HUES64 (cell line): ENCODE measurements around the gene IL17REL.

Source experiments
- H3K27ac ChIP-seq: 2 replicates; pipeline ENCODE4 v1.7.0; 2013; ENCODE audit warnings: low read depth, low read length, inconsistent platforms
- H3K27me3 ChIP-seq: 2 replicates; pipeline ENCODE4 v1.6.1; 2013; ENCODE audit warnings: mild to moderate bottlenecking, low read length; ENCODE audit not compliant: insufficient read depth
- H3K36me3 ChIP-seq: 2 replicates; pipeline ENCODE4 v1.6.1; 2013; ENCODE audit warnings: mild to moderate bottlenecking, low read length; ENCODE audit not compliant: insufficient read depth
- H3K4me1 ChIP-seq: 2 replicates; pipeline ENCODE4 v1.6.1; 2013; ENCODE audit warnings: mild to moderate bottlenecking, low read length, moderate library complexity; ENCODE audit not compliant: insufficient read depth
- H3K4me3 ChIP-seq: 2 replicates; pipeline ENCODE4 v1.5.1; 2013; ENCODE audit warnings: mild to moderate bottlenecking, low read length, moderate library complexity
- H3K9ac ChIP-seq: 2 replicates; pipeline ENCODE4 v1.6.1; 2013; ENCODE audit warnings: mild to moderate bottlenecking, low read depth, low read length
- H3K9me3 ChIP-seq: 2 replicates; pipeline ENCODE4 v1.6.1; 2013; ENCODE audit warnings: low read depth, low read length; ENCODE audit not compliant: insufficient read depth
- whole genome bisulfite sequencing: fragments of 150-250, 120-280 bp; methylation state at CpG from one replicate; pipeline ENCODE4 v1.1.7; 2013; ENCODE audit warnings: missing lambda C conversion rate; 5-methylcytosine and 5-hydroxymethylcytosine counted together

The IL17REL gene

DNA sequence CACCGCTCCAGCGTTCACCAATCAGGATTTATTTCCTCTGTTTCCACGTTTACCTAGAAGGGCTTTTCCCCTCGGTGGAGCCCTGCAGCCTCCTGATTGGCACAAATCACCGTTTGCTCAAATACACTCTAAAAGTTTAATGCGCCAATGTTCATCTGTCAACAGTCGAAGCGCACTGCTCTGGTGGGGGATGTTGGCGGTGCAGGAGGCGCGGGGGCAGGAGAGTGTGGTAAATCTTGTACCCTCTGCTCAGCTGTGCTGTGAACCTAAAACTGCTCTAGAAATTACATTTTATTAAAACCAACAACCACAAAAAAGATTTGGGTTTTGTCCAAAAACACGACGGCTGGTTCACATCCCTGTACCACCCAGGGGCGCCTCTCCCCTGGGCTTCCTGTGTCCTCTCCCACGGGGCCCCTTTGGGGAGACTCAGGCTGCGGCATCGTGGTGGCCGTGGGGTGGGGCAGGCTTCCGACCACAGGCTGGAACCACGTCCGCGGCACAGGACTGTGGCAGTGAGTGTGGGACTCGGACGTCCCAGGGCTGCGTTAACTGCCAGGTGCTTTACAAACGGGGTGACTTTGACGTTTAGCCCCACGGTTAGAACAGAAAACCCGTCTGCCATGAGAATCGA lies 32.0 kb upstream of the IL17REL start:
- no peak overlapping the region for H3K4me3 ChIP-seq
- 0 out of 2 replicates have a peak, but pooled peaks cover 3% of the 10 kb centered on the region for H3K27me3 ChIP-seq
- H3K4me1 ChIP-seq, result no peaks in the 10 kb centered on the region
- 91% methylated on average over 30 of the region's 30 CpGs for WGBS
- no peaks in the 10 kb centered on the region for H3K9me3 ChIP-seq
- no peaks in the 10 kb centered on the region for H3K36me3 ChIP-seq
- H3K9ac ChIP-seq, result no peak overlapping the region
- no peak overlapping the region for H3K27ac ChIP-seq

DNA sequence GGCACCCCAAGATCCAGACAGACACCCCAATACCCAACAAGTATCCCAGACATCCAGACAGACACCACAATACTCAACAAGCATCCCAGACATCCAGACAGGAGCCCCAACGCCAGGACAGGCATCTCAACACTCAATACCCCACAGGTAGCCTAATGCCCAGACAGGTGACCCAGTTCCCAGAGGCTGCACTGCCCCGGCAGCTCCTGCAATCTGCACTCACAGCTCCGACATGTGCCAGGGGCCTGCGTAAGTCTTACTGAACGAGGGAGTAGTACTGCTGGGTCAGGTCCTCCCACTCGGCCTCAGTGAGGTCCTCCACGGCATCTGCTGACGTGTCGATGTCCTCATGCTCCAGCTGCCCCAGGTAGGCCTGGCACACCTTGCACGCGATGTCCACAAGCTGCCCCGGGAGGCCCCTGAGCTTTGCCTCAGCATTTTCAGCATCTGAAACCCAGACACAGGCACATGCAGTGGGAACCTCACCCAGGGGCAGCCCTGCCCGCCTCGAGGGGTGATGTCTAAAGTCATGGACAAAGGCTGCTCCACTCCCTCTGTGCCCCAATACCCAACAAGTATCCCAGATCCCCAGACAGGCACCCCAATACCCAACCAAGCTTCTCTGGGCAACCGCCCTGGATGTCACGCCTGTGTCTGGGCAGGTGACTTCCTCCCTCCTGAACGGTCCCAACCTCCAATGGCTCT lies 28.9 kb upstream of the IL17REL start:
- 89% methylated on average over 17 of the region's 17 CpGs for WGBS
- no peaks in the 10 kb centered on the region for H3K36me3 ChIP-seq
- H3K9me3 ChIP-seq, result no peaks in the 10 kb centered on the region
- H3K9ac ChIP-seq, result no peak overlapping the region
- 0 out of 2 replicates have a peak, but pooled peaks cover 3% of the 10 kb centered on the region for H3K27me3 ChIP-seq
- no peak overlapping the region for H3K4me3 ChIP-seq
- H3K27ac ChIP-seq, result no peak overlapping the region
- H3K4me1 ChIP-seq, result no peaks in the 10 kb centered on the region

DNA sequence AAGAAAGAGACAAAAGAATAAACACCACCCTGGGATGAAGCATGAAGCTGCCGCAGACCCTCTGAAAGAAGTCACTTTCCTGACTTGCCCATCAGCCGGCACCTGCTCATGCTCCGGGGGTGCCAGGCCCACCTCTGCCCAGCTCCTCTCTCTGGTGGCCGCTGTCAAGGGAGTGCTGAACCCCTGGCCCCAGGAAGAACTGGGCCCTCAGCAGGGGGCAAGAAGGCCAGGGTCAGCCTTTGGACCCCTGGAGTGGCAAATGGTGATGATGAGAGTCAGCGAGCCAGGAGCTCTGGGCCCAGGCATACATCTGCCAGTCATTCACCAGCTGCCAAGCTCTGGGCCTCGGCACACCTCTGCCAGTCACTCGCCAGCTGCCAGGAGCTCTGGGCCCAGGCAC lies 28.2 kb upstream of the IL17REL start:
- WGBS, result 93% methylated on average over 7 of the region's 7 CpGs
- H3K27me3 ChIP-seq, result 0 out of 2 replicates have a peak, but pooled peaks cover 3% of the 10 kb centered on the region
- no peaks in the 10 kb centered on the region for H3K4me1 ChIP-seq
- no peaks in the 10 kb centered on the region for H3K9me3 ChIP-seq
- H3K36me3 ChIP-seq, result no peaks in the 10 kb centered on the region
- no peak overlapping the region for H3K4me3 ChIP-seq
- no peak overlapping the region for H3K27ac ChIP-seq
- no peak overlapping the region for H3K9ac ChIP-seq

DNA sequence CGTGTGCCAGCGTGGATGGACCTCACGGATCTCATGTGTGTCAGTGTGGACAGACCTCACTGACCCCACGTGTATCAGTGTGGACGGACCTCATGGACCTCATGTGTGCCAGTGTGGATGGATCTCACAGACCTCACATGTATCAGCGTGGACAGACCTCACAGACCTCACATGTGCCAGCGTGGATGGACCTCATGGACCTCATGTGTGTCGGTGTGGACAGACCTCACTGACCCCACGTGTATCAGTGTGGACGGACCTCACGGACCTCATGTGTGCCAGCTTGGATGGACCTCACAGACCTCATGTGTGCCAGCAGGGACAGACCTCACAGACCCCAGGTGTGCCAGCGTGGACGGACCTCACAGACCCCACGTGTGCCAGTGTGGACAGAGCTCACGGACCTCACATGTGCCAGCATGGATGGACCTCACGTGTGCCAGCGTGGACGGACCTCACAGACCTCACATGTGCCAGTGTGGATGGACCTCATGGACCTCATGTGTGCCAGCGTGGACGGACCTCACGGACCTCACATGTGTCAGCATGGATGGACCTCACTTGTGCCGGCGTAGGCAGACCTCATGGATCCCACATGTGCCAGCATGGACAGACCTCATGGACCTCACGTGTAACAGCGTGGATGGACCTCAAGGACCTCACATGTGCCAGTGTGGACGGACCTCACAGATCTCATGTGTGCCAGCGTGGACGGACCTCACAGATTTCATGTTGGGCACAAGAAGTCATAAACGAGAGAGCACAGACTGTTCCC lies 27.3 kb upstream of the IL17REL start:
- H3K27me3 ChIP-seq, result 0 out of 2 replicates have a peak, but pooled peaks cover 3% of the 10 kb centered on the region
- H3K27ac ChIP-seq, result no peak overlapping the region
- WGBS, result 93% methylated on average over 29 of the region's 29 CpGs
- H3K36me3 ChIP-seq, result no peaks in the 10 kb centered on the region
- no peak overlapping the region for H3K9ac ChIP-seq
- no peaks in the 10 kb centered on the region for H3K9me3 ChIP-seq
- no peak overlapping the region for H3K4me3 ChIP-seq
- no peaks in the 10 kb centered on the region for H3K4me1 ChIP-seq

DNA sequence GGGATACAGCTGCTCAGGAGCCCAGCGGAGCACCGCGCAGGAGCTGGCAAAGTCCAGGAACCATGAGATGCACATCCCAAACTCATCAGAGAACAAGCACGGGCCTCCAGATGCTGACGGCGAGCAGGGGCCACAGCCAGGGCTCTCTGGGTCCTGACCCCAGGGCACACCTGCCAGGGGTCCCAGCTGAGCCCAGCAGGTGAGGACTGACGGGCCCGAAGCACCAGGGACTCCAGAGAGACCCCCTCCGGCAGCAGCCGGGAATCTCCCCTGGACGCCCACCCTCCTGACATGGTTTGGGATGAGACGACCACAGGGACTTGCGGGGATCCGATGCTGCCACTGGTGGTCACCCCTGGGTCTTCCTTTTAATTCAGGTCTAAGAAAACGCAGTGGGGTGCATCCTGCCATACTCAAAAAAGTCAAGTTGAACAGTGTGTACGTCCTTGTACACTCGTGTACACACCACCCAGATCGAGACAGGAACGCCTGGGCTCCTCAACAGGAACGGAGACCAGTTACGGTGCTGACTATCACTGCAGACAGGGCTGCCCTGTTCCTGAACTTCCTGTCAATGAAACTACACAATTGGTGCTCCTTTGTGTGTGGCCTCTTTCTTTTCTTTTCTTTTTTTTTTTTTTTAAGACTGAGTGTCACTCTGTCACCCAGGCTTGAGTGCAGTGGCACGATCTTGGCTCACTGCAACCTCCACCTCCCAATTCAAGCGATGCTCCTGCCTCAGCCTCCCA lies 23.6 kb upstream of the IL17REL start:
- Histone ChIP-seq H3K9me3 (no peaks in the 10 kb centered on the region), H3K27ac (no peak overlapping the region)
- WGBS, result 93% methylated on average over 23 of the region's 23 CpGs

DNA sequence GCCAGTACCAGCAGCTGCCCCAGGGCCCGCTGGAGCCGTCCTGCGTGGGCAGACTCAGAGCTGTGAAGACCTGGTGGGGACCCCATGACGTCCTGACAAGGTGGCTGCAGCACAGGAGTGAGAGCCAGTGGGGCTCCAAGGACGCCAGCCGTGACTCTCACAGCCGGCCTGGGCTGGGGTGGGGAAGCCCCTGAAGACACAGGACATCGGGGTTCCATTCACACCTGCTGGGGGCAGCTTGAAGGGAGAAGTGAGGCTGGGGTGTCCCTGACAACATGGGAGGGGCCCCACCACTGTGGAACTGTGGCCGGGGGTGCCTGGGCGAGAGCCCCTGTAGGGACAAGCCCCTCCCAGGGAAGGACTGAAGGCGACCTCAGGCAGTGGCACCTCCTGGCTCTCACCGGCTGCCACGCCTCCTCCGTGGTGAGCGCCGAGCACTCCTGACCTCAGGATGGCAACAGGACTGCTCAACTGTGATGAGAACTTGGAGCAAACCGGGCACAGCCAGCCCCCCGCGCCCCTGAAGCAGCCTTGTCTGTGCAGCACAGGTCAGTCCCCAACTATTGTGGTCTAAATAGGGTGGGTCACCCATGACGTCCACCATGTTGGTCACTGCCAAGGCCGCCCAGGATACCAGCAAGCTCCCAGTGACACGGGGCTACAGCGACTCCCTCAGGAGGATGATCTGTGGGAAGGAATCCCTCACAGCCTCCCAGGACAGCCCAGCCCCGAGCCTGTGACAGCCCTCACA lies 22.7 kb upstream of the IL17REL start:
- H3K9me3 ChIP-seq, result no peaks in the 10 kb centered on the region
- H3K27ac ChIP-seq, result no peak overlapping the region
- WGBS, result 88% methylated on average over 24 of the region's 24 CpGs
- H3K9ac ChIP-seq, result no peak overlapping the region
- H3K36me3 ChIP-seq, result no peaks in the 10 kb centered on the region
- no peak overlapping the region for H3K4me3 ChIP-seq
- H3K4me1 ChIP-seq, result no peaks in the 10 kb centered on the region
- H3K27me3 ChIP-seq, result peaks cover 9% of the 10 kb centered on the region; the same call in 1 of the 2 replicates

More for the DNA sequence above, 23.6 kb upstream of the IL17REL start:
- H3K4me1 ChIP-seq, result no peaks in the 10 kb centered on the region
- H3K4me3 ChIP-seq, result no peak overlapping the region
- H3K9ac ChIP-seq, result no peak overlapping the region
- no peaks in the 10 kb centered on the region for H3K36me3 ChIP-seq
- H3K27me3 ChIP-seq, result peaks cover under 1% of the 10 kb centered on the region; the same call in 1 of the 2 replicates

DNA sequence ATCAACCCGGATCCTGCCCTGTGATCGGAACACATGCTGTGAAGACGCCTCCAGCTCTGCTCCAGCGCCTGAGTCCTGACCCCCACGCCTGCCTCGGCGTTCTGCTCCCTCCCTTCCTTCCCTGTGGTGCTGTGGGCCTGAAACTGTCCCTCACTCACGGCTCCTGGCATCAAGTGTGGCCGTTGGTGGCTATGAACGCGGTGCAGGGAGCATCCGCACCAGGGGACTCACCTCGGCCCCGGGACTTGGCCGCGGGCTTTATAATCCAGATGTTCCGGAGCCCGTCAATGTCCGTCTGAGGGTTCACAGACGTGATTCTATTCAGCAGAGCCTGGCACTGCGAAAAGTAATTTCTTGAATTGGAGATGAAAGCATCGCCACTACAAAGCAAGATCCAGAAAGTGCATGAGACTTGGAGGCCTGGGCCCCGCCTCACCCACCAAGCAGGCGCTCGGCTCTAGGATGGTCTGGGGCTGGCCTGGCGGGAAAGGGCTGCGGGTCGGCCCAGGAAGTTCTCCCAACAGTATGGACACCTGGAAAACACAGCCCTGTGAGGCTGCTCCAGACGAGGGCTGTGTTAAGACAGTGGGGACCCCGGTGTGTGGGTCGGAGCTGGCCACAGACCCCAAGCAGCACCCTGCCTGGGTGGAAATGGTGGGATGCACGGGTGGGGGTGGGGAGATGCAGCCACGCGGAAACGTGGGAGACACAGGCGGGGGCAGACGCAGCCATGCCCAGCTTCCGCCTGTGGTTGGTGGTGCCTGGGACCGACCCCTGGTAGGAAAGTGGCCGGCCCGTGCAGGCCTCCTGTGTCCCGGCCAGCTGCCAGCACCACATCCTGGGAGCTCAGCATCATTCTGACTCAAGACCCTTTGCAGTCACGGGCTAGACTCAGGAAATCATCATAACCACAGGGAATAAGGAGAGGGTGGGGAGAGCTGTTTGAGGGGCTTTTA lies 21.8 kb upstream of the IL17REL start:
- 91% methylated on average over 43 of the region's 43 CpGs for WGBS
- Histone ChIP-seq H3K4me3 (no peak overlapping the region), H3K36me3 (no peaks in the 10 kb centered on the region), H3K4me1 (no peaks in the 10 kb centered on the region), H3K27me3 (peaks cover 16% of the 10 kb centered on the region), H3K27ac (no peak overlapping the region), H3K9ac (no peak overlapping the region), H3K9me3 (no peaks in the 10 kb centered on the region)

DNA sequence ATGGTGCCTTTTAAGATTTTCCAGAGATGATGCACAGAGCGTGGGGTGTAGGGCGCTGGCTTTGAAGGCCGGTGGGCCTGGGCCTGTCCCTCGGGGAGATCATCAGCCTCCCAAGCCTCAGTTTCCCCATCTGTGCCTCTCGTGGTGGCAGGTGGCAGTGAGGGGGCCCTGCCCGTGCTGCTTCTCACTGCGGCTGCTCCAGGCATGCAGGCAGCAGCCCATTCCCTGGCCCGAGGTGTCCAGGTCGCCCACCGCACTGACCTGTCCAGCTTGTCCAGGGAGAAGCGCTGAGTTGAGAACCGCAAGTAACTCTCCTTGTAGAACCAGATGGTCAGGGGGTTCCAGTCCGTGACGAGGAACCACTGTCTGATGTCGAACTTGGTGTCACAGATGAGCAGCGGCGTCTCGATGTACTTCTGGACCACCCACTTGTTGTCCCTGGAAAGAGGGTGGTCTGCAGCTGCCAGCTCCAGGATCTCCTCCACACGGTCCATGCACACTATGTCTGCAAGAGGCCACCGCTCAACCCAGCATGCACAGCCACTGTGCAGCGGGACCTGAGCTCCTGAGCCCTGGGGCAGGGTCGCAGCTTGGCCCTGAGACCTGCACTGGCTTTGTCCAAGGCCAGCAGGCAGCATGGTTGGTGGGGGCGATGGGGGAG lies 20.5 kb upstream of the IL17REL start:
- H3K4me1 ChIP-seq, result no peaks in the 10 kb centered on the region
- H3K9me3 ChIP-seq, result no peaks in the 10 kb centered on the region
- H3K27me3 ChIP-seq, result peaks cover 19% of the 10 kb centered on the region
- no peak overlapping the region for H3K27ac ChIP-seq
- whole genome bisulfite sequencing, result 92% methylated on average over 23 of the region's 23 CpGs
- H3K4me3 ChIP-seq, result no peak overlapping the region
- no peaks in the 10 kb centered on the region for H3K36me3 ChIP-seq
- H3K9ac ChIP-seq, result no peak overlapping the region

DNA sequence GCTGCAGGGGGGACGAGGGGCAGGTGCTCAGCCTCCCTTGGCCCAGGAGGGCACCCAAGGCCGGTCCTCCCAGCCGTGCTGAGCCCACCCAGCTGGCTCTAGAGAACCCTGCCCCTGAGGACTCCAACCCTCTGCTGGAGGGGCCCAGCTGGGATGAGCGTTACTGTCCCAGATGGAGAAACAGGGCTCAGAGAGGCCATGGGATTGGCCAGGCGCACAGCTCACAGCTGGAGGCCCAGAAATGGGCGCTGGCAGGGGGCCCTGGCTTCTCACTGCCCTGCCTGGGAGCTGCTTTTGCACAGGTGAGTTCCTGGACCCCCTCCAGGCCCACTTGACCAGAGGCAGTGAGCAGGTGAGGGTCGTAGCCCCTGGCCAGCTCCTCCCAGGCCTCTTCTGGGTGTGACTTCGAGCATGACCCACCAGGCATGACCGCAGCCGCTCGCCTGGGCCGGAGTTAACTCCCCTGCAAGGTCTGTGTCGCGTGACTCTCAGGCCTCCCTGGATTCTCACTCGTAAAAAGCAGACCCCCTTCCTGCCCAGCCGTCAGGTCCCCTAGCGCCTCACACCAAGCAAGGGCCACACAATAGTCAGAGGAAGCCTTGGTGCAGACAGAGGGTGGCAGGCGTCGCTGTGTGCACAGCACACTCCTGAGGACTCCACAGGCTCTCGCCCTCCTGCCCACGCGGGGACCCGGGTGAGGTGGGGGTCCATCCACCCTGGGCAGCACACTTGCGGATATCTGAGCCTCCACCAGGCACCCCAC lies 19.7 kb upstream of the IL17REL start:
- 88% methylated on average over 24 of the region's 24 CpGs for WGBS
- Histone ChIP-seq H3K4me1 (no peaks in the 10 kb centered on the region), H3K27ac (no peak overlapping the region), H3K9me3 (no peaks in the 10 kb centered on the region), H3K27me3 (peaks cover 25% of the 10 kb centered on the region), H3K36me3 (no peaks in the 10 kb centered on the region), H3K4me3 (no peak overlapping the region), H3K9ac (no peak overlapping the region)
